Mesothelial cell of epicardium (in vitro differentiated cells): ENCODE measurements around the gene HLA-DMB. TPM values are rescaled to one million over a fixed set of nuclear protein-coding genes. Genes with fewer than 3 reads are reported as not detected.
A peak's percentile ranks its signal among the peaks of the same experiment; 100 is the strongest.

Experiments used
- DNase-seq, 2 experiments: peaks; one replicate each; pipeline ENCODE4 v3.0.0; 2021; ENCODE audit warnings: low spot score in 2 of 2; ENCODE audit not compliant: unreplicated experiment in 2 of 2
- H3K27ac Mint-ChIP-seq: 2 replicates; pipeline ENCODE4 v1.8.0; 2021; ENCODE audit warnings: mixed read lengths
- H3K27me3 Mint-ChIP-seq: 2 replicates; pipeline ENCODE4 v1.8.0; 2021; ENCODE audit warnings: low read depth, mixed read lengths
- H3K36me3 Mint-ChIP-seq: 2 replicates; pipeline ENCODE4 v1.8.0; 2021; ENCODE audit warnings: mixed read lengths
- H3K4me1 Mint-ChIP-seq: 2 replicates; pipeline ENCODE4 v1.8.0; 2021; ENCODE audit warnings: mixed read lengths
- H3K4me3 Mint-ChIP-seq: 2 replicates; pipeline ENCODE4 v1.8.0; 2021; ENCODE audit warnings: mild to moderate bottlenecking, moderate library complexity, mixed read lengths
- H3K9me3 Mint-ChIP-seq: 2 replicates; pipeline ENCODE4 v1.8.0; 2021; ENCODE audit warnings: mixed read lengths
- CTCF ChIP-seq: fragments of 200-600 bp; sonication (generic); IDR thresholded peaks from one replicate; pipeline ENCODE4 v1.5.0; 2021; ENCODE audit warnings: antibody characterized with exemption; ENCODE audit not compliant: unreplicated experiment
- total RNA-seq: library from RNA; stranded (reverse); gene quantifications from 3 replicates; pipeline ENCODE4 v1.2.1, GENCODE V29; 2021

Gene HLA-DMB
- total RNA-seq, 1 donor from 2014 or later: not detected

DNA sequence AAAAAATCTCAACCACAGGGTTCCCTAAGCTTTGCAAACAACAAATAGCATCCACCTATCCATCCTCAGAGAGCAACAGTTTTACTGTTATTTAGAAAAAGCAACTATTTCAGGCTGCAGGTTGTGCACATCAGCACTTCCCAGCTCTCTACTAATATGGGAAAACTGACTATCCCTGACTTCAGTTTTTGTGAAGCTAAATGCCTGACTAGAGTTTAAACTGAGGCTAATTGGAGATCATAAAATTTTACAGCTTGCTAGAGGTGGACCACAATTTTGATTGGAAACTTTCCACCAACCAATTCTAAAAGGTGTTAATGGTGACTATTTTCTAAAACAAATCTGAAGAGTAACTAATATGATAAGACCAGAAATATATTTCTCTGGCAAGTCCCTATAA, 36.9 kb downstream of the HLA-DMB start:
- peaks cover under 1% of the 10 kb centered on the region for H3K4me1 Mint-ChIP-seq
- peaks cover 4% of the 10 kb centered on the region for H3K36me3 Mint-ChIP-seq
- H3K27me3 Mint-ChIP-seq: no peaks in the 10 kb centered on the region
- no peak for DNase-seq
- no peak overlapping the region for H3K27ac Mint-ChIP-seq
- H3K4me3 Mint-ChIP-seq: no peak overlapping the region
- H3K9me3 Mint-ChIP-seq: no peaks in the 10 kb centered on the region
- no peak for TF ChIP-seq CTCF

DNA sequence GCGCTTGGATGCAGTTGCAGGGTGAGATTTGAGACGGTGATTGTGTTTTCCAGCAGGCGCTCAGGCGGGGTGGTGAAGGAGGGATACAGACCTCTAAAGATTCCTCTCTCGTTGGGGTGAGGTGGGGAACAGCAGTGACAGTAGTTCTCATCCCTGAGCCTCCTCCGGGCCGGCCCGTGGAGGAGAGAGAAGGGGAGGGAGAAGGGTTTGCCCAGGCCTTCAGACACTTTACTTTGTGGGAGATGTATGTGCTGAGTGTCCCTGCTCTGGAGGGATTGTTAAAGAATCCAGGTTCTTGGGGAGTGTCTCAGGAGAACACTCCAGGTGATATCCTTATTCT, 45.9 kb downstream of the HLA-DMB start:
- peaks cover 8% of the 10 kb centered on the region for H3K27me3 Mint-ChIP-seq

GRCh38 chr6:32894085-32895005, 46.5 kb downstream of the HLA-DMB start:
- H3K27me3 Mint-ChIP-seq: peaks cover 12% of the 10 kb centered on the region
- H3K36me3 Mint-ChIP-seq: no peaks in the 10 kb centered on the region
- no peaks in the 10 kb centered on the region for H3K9me3 Mint-ChIP-seq
- H3K27ac Mint-ChIP-seq: peak overlapping the region; percentile 99
- TF ChIP-seq CTCF: no peak
- peaks cover 20% of the 10 kb centered on the region for H3K4me1 Mint-ChIP-seq
- H3K4me3 Mint-ChIP-seq: peak overlapping the region; percentile 99
- DNase-seq: peak; percentile 90 to 99

More for the DNA sequence above, 45.9 kb downstream of the HLA-DMB start:
- TF ChIP-seq CTCF: no peak
- Mint-ChIP-seq H3K27ac (peak overlapping the region; percentile 99), H3K9me3 (no peaks in the 10 kb centered on the region), H3K36me3 (no peaks in the 10 kb centered on the region), H3K4me1 (peaks cover 20% of the 10 kb centered on the region), H3K4me3 (peak overlapping the region; percentile 99)
- DNase-seq: no peak

DNA sequence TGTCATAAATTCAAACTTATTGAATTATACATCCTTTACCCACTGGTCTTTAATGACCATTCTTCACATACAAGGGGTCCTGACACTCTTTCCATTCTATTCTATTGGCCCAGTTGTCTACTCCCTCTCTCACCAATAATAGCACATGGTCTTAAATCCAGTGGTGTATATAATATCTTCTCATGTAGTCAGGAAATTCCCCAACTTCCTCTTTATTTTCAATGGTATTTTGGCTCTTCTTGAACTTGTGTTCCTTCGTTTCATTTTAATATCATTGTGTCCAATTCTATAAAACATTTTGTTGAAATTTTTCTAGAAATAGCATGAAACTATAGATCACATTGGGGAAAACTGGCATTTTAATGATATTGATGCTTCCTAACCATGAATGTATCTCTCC, 50.0 kb downstream of the HLA-DMB start:
- Mint-ChIP-seq H3K9me3 (no peaks in the 10 kb centered on the region), H3K4me1 (peaks cover 26% of the 10 kb centered on the region), H3K36me3 (no peaks in the 10 kb centered on the region), H3K4me3 (no peak overlapping the region), H3K27ac (no peak overlapping the region), H3K27me3 (peaks cover 19% of the 10 kb centered on the region)
- DNase-seq: no peak
- TF ChIP-seq CTCF: no peak

DNA sequence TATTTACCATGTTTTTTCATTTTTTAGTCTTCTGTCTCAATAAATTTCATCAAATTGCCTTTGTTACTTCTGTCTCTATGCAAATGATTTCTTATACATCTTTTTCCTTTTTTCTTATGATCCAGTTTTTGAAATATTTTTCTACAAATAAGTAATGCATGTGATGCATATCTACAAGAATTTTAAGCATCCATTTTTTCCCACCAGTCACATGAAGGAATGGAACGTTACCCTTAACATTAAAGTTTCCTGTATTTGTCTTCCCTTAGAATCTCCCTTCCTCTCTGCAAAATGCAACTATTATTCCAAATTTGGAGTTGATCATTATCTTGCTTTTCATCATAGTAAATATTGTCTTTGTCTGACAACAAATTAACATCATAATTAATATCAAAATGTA, 51.3 kb downstream of the HLA-DMB start:
- Mint-ChIP-seq H3K36me3 (no peaks in the 10 kb centered on the region), H3K27me3 (peaks cover 19% of the 10 kb centered on the region), H3K27ac (no peak overlapping the region), H3K4me1 (peaks cover 15% of the 10 kb centered on the region), H3K9me3 (no peaks in the 10 kb centered on the region), H3K4me3 (no peak overlapping the region)
- no peak for TF ChIP-seq CTCF
- DNase-seq: no peak
